Mesothelial cell of epicardium (in vitro differentiated cells): ENCODE results near the gene JPH2. TPM values are rescaled to one million over a fixed set of nuclear protein-coding genes. Genes with fewer than 3 reads are reported as not detected.

Experiments
- DNase-seq, 2 experiments: peaks; one replicate each; pipeline ENCODE4 v3.0.0; 2021; ENCODE audit warnings: low spot score in 2 of 2; ENCODE audit not compliant: unreplicated experiment in 2 of 2
- H3K27ac Mint-ChIP-seq: 2 replicates; pipeline ENCODE4 v1.8.0; 2021; ENCODE audit warnings: mixed read lengths
- H3K27me3 Mint-ChIP-seq: 2 replicates; pipeline ENCODE4 v1.8.0; 2021; ENCODE audit warnings: low read depth, mixed read lengths
- H3K36me3 Mint-ChIP-seq: 2 replicates; pipeline ENCODE4 v1.8.0; 2021; ENCODE audit warnings: mixed read lengths
- H3K4me1 Mint-ChIP-seq: 2 replicates; pipeline ENCODE4 v1.8.0; 2021; ENCODE audit warnings: mixed read lengths
- H3K4me3 Mint-ChIP-seq: 2 replicates; pipeline ENCODE4 v1.8.0; 2021; ENCODE audit warnings: mild to moderate bottlenecking, moderate library complexity, mixed read lengths
- H3K9me3 Mint-ChIP-seq: 2 replicates; pipeline ENCODE4 v1.8.0; 2021; ENCODE audit warnings: mixed read lengths
- total RNA-seq: library from RNA; stranded (reverse); gene quantifications from 3 replicates; pipeline ENCODE4 v1.2.1, GENCODE V29; 2021
- TF ChIP-seq, protein P1 (sequence below): fragments of 200-600 bp; sonication (generic); IDR thresholded peaks from one replicate; pipeline ENCODE4 v1.5.0; 2021; ENCODE audit warnings: antibody characterized with exemption; ENCODE audit not compliant: unreplicated experiment

The JPH2 gene
- total RNA-seq, 1 donor from 2014 or later = 3.5 TPM

DNA sequence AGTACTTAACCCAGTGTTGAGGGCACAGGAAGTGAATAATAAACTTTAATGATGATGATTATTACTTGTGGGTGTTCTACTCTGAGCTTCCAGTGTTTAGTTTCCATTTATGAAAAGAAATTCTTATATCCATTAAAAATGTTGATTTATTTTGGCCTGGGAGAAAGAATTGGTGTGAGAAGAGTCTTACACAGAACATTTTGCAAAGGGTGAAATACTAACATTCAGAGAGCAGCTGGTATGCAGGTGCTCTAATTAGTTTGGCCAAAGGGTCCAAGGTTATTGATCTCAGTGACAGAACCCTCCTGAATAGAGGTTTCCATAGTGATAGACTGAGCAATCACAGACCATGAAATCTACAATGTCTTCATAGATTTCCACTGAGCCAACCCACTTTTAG lies 19.1 kb upstream of the JPH2 start:
- DNase-seq = no peak
- Mint-ChIP-seq H3K27me3 (no peaks in the 10 kb centered on the region), H3K27ac (peak overlapping the region; percentile 69), H3K36me3 (peaks cover 14% of the 10 kb centered on the region), H3K4me3 (no peak overlapping the region), H3K4me1 (peaks cover 50% of the 10 kb centered on the region), H3K9me3 (no peaks in the 10 kb centered on the region)
- TF ChIP-seq, protein P1, sequence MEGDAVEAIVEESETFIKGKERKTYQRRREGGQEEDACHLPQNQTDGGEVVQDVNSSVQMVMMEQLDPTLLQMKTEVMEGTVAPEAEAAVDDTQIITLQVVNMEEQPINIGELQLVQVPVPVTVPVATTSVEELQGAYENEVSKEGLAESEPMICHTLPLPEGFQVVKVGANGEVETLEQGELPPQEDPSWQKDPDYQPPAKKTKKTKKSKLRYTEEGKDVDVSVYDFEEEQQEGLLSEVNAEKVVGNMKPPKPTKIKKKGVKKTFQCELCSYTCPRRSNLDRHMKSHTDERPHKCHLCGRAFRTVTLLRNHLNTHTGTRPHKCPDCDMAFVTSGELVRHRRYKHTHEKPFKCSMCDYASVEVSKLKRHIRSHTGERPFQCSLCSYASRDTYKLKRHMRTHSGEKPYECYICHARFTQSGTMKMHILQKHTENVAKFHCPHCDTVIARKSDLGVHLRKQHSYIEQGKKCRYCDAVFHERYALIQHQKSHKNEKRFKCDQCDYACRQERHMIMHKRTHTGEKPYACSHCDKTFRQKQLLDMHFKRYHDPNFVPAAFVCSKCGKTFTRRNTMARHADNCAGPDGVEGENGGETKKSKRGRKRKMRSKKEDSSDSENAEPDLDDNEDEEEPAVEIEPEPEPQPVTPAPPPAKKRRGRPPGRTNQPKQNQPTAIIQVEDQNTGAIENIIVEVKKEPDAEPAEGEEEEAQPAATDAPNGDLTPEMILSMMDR = no peak

DNA sequence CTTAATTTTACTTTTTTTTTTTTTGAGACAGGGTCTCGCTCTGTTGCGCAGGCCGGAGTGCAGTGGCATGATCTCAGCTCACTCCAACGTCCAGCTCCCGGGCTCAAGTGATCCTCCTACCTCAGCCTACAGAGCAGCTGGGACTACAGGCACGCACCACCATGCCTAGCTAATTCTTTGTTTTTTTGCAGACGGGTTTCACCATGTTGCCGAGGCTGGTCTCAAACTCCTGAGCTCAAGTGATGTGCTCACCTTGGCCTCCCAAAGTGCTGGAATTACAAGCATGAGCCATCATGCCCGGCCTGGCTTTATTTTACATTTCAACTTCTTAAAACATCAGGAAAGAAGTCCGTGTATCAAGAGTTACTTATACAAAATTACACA lies 17.8 kb upstream of the JPH2 start:
- no peaks in the 10 kb centered on the region for H3K27me3 Mint-ChIP-seq
- peaks cover 46% of the 10 kb centered on the region for H3K4me1 Mint-ChIP-seq
- peak overlapping the region; percentile 97 for H3K27ac Mint-ChIP-seq
- H3K4me3 Mint-ChIP-seq = no peak overlapping the region
- TF ChIP-seq, protein P1 = no peak
- no peak for DNase-seq
- no peaks in the 10 kb centered on the region for H3K9me3 Mint-ChIP-seq
- H3K36me3 Mint-ChIP-seq = peaks cover 23% of the 10 kb centered on the region

DNA sequence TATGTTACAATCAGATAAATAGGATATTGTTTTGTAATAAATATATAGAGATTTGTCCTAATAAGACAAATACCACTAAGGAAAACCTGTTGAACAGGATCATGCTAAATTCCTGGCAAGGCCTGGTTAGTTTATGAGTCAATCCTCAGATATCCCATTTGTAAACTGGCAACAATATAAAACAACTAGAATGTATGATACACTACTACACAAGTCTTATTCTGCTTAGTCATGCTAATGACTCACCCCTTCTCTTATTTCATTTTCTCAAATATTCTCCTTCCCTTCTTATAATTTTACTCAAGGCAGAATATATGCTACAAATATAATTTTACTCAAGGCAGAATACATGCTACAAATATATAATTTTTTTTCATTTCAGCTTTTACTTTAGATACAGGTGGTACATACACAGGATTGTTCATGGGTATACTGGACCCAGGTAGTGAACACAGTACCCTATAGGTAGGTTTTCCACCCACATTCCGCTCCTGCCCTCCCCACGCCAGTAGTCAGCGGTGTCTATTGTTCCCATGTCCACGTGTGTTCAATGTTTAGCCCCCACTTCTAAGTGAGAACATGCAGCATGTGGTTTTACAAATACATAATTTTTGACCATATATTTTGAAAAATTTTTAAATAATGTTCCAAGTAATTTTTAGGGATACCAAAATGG lies 17.3 kb upstream of the JPH2 start:
- peaks cover 27% of the 10 kb centered on the region for H3K36me3 Mint-ChIP-seq
- DNase-seq = no peak
- H3K4me1 Mint-ChIP-seq = peaks cover 41% of the 10 kb centered on the region
- H3K4me3 Mint-ChIP-seq = no peak overlapping the region
- no peaks in the 10 kb centered on the region for H3K27me3 Mint-ChIP-seq
- peak overlapping the region; percentile 97 for H3K27ac Mint-ChIP-seq
- TF ChIP-seq, protein P1 = no peak
- H3K9me3 Mint-ChIP-seq = no peaks in the 10 kb centered on the region

DNA sequence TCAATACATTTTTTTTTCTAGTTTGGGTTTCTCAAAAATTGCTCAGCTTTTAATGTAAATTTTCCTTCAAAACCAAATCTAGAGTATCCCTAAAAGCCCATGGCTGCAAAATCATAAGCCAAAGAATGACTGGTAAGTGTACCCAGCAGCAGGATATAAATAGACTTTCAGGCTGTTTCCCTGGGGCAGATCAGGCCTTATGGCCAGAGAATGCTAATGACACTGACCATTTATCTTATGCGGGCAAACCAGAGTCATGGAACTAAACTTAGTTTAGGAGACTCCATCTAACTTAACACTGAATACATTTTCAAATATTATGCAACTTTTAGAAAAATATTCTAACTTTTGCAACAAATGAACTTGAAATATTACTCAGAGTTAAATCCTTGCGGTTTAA lies 16.2 kb upstream of the JPH2 start:
- peak overlapping the region; percentile 94 for H3K27ac Mint-ChIP-seq
- no peak overlapping the region for H3K4me3 Mint-ChIP-seq
- TF ChIP-seq, protein P1 = no peak
- H3K9me3 Mint-ChIP-seq = no peaks in the 10 kb centered on the region
- H3K36me3 Mint-ChIP-seq = peaks cover 33% of the 10 kb centered on the region
- peaks cover 30% of the 10 kb centered on the region for H3K4me1 Mint-ChIP-seq
- H3K27me3 Mint-ChIP-seq = no peaks in the 10 kb centered on the region
- no peak for DNase-seq

DNA sequence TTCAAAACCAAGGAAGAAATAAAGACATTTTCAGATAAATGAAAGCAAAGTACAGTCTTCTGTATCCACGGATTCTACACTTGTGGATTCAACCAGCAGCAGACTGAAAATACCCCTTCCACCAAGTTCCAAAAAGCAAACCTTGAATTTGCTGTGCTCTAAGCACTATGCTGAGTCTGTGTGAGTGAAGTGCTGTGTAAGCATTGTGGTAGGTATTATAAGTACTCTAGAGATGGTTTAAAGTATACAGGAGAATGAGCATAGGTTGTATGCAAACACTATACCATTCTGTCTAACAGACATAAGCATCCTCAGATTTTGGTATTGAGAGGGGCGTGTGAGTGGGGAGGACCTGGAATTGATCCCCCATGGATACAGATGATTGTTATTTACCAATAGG lies 14.0 kb upstream of the JPH2 start:
- Mint-ChIP-seq H3K4me1 (peaks cover 20% of the 10 kb centered on the region), H3K36me3 (peaks cover 47% of the 10 kb centered on the region)
- DNase-seq = no peak

More for the DNA sequence above, 14.0 kb upstream of the JPH2 start:
- Mint-ChIP-seq H3K4me3 (no peak overlapping the region), H3K9me3 (no peaks in the 10 kb centered on the region), H3K27me3 (no peaks in the 10 kb centered on the region), H3K27ac (no peak overlapping the region)
- TF ChIP-seq, protein P1 = no peak
